Fibroblast of the aortic adventitia (primary cell): ENCODE measurements around the gene RAB11FIP5. TPM values are rescaled to one million over a fixed set of nuclear protein-coding genes. Genes with fewer than 3 reads are reported as not detected.

Experiments used
- DNase-seq: peaks from one replicate; pipeline ENCODE4 v3.0.0-alpha.2; 2010; ENCODE audit warnings: low read depth
- H3K4me3 ChIP-seq: 2 replicates; pipeline ENCODE4 v1.5.1; 2011; ENCODE audit warnings: low read depth, mild to moderate bottlenecking, control low read depth, low read length, moderate library complexity
- total RNA-seq: library from RNA; depleted of rRNA; stranded (reverse); fragments of >200 nt; gene quantifications from 2 replicates; pipeline ENCODE4 v1.2.3, GENCODE V29; 2012; ENCODE audit warnings: low replicate concordance
- TF ChIP-seq, protein P1 (sequence below): IDR thresholded peaks from 2 replicates; pipeline ENCODE4 v1.5.1; 2011; ENCODE audit warnings: mild to moderate bottlenecking, low read length, control low read depth, inconsistent platforms; ENCODE audit not compliant: insufficient read depth

Gene RAB11FIP5
- total RNA-seq, 1 donor, result 48.5 TPM

DNA sequence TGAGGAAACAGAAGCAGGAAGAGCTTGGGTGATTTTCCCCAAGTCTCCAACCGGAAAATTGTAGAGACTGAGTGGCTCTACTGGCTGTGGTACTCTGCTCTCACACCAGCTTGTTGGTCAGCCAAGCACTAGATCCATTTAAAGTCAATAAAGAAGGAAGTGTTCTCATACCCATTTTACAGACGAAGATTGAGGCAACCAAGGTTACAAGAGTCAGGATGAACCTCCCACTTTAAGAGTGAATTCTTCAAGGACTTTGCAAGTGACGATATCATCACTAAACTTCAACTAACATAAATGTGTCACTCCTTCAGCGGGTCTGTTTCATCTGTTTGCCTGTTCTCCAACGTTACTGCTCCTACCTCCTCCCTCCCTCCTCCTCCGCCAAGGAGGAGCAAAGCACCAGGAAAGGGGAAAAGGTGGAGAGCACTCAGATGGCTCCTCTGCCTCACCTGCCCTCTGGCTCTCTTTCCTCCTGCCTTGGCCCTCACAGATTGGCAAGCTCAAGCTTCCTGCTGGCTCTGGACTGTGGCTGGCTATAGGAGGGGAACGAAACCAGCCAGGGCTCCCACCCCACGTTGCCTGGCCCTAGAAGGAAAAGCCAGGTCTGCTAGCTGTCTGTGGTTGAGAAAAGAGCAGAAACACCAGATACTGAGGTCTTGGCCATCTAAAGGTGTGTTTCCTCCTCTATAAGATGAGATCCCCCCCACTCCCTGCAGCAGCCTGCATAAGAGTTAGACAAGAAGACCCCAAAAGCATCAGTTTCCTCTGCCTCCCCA, 3.6 kb upstream of the RAB11FIP5 start:
- TF ChIP-seq, protein P1, sequence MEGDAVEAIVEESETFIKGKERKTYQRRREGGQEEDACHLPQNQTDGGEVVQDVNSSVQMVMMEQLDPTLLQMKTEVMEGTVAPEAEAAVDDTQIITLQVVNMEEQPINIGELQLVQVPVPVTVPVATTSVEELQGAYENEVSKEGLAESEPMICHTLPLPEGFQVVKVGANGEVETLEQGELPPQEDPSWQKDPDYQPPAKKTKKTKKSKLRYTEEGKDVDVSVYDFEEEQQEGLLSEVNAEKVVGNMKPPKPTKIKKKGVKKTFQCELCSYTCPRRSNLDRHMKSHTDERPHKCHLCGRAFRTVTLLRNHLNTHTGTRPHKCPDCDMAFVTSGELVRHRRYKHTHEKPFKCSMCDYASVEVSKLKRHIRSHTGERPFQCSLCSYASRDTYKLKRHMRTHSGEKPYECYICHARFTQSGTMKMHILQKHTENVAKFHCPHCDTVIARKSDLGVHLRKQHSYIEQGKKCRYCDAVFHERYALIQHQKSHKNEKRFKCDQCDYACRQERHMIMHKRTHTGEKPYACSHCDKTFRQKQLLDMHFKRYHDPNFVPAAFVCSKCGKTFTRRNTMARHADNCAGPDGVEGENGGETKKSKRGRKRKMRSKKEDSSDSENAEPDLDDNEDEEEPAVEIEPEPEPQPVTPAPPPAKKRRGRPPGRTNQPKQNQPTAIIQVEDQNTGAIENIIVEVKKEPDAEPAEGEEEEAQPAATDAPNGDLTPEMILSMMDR, result no peak
- DNase-seq, result no peak
- H3K4me3 ChIP-seq, result no peak overlapping the region

DNA sequence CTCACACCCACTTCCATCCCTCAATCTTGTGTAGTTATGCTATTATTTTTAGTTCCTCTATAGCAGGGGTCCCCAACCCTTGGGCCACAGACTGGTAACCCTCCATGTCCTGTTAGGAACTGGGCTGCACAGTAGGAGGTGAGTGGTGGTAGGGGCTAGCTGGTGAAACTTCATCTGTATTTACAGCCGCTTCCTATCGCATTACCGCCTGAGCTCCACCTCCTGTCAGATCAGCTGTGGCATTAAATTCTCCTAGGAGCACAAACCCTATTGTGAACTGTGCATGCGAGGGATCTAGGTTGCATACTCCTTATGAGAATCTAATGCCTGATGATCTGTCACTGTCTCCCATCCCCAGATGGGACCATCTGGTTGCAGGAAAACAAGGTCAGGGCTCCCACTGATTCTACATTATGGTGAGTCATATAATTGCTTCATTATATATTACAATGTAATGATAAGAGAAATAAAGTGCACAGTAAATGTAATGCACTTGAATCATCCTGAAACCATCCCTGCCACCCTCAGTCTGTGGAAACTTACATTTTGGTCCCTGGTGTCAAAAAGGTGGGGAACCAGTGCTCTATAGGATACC, 1.6 kb upstream of the RAB11FIP5 start:
- H3K4me3 ChIP-seq, result no peak overlapping the region
- DNase-seq, result no peak
- TF ChIP-seq, protein P1, result no peak

DNA sequence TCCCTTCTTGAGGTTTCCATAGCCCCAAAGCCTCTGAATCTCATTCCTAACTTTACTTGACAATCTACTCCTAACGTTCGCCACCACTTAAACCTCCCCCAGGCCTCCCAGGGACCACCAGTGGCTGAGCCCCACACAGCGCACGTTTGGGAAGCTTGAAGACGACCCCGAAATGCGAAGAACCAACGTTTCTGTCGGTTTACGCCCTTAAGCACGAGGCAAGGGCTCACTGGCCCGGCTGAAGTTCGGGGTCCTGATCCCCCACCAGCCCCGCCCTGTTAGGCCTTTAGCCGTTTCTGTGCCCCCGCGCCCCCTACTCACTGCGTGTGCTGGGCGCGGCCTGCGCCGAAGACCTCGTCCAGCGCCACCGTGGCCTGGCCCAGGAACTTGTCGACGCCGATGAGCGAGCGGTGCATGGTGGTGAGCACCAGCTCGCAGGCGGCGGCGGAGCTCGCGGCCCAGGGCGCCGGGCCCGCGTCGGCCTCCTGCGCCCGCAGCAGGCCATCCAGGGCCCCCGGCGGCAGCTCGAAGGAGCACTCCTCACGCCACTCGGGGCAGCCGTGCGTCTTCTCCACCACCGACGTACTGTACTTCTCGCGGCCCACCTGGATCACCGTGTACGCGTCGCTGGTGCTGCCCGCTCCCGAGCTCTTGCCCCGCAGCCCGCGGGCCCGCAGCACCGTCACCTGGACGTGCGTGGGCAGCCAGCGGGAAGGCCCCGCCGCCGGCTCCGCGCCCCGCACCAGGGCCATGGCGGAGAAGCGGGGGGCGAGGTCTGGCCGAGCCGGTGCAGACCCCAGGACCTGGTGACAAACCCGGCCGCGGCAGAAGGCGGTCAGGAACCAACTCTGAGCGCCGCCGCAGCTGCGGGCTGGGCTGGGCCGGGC, 479 bp downstream of the RAB11FIP5 start:
- no peak for DNase-seq
- peak overlapping the region; percentile 87 for H3K4me3 ChIP-seq
- TF ChIP-seq, protein P1, result peak; percentile 1

DNA sequence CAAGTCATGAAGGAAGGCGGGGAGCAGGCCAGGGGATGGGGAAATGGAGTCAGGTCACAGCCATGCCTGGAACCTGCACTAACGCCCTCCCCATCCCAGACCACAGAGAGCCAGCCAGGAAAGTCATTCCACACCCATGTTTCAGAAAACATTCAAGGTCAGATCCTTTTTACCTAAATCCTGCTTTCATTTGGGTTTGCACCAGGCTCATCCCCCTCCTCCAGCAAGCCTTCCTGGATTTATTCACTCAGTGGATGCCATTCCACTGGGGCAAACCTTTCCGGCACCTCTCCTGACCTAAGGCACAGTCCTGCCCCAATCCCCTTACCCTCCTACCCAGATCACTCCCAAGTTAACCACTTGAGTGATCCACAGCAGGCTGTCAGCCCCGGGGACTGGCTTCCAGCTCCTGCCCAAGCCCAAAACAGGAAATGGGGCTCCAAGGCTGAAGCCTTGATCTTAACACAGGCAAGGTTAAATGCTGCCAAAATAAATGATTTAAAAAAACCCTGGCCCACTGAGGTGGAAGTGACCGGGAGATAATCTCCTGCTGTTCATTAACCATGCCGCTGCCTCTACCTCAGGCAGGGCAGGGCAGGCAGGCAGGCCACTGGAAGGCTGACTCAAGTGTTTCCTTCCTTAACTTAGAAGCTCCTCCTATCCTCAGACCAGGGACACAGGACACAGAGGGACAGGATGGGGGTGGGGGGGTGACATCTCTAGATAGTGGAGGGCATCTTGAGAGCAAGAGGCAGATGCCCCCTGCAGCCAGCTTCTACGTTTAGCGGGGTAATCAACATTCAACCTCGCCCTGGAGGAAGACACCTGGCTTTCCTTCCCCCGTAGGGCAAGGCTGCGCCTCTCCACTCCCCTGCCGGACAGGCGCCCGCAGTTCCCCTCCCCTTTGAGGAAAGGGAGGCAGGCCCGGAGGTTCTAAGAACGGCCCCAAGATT, 1.4 kb downstream of the RAB11FIP5 start:
- TF ChIP-seq, protein P1, result no peak
- peak overlapping the region; percentile 87 for H3K4me3 ChIP-seq
- no peak for DNase-seq

DNA sequence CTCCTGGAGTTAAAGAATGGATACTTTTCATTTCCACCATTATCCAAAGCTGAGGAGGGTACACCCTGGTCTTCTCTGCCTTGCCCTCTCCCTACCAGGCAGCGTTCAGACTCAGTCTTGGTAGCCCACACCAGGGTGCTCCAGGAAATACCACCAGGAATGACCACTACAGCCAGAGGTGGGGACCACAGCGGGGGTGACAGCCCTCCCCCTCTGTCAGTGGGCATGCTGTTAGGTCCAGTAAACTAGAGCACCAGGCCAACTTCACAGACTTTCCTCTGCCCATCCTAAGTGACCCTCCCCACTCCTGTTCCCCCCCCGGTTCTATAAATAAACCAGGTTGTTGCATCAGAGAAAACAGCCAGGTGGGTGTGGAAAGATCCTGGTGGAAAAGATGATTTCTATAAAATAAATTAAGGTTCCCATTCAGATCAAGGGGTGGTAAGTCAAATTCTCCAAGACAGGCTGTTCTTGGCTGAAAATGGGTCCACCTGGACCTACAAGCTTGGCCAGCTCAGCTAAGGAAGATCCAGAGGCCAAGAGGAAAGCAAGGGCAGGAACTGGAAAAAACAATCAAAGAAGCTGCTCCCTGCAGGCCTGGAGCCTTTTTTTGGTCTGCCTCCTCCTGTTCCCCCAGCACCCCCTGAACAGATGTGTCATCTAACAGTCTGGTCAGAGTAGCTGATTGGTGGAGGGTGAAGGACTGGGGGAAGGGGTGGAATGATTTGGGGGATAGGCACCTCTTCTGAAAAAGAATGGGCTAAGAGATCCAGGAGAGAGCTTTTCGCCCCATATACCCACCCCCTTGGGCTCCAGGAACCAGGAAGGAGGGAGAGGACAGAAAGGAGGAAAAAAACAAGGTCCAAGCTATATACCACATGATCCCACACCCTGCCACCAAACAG, 2.3 kb downstream of the RAB11FIP5 start:
- peak overlapping the region; percentile 87 for H3K4me3 ChIP-seq
- TF ChIP-seq, protein P1, result no peak
- DNase-seq, result peak; percentile 48
